Transverse colon (tissue), 4 donors: ENCODE data around the gene USP48. TPM values are rescaled to one million over a fixed set of nuclear protein-coding genes. Genes with fewer than 3 reads are reported as not detected.
A peak's percentile ranks its signal among the peaks of the same experiment; 100 is the strongest.

Experiments used
- DNase-seq: peaks from one replicate; pipeline ENCODE4 v3.0.0-alpha.2; 2019
- H3K27ac ChIP-seq, 4 donors: fragments of 200-600 bp; sonication (generic); 2 replicates each; pipeline ENCODE4 v1.5.1; 2016 to 2018; ENCODE audit warnings: inconsistent platforms in 4 of 4
- H3K27me3 ChIP-seq: fragments of 200-600 bp; sonication (generic); 2 replicates; pipeline ENCODE4 v1.5.1; 2017; ENCODE audit warnings: inconsistent platforms
- H3K36me3 ChIP-seq, 4 donors: fragments of 200-600 bp; sonication (generic); 2 replicates each; pipeline ENCODE4 v1.5.1; 2017 to 2019; ENCODE audit warnings: inconsistent platforms in 4 of 4
- H3K4me1 ChIP-seq, 4 donors: fragments of 200-600 bp; sonication (generic); 2 replicates each; pipeline ENCODE4 v1.5.1; 2017 to 2020; ENCODE audit warnings: inconsistent platforms in 4 of 4
- H3K4me3 ChIP-seq, 4 donors: fragments of 200-600 bp; sonication (generic); 1 replicate in 1 of 4; 2 replicates in 3 of 4; pipeline versions ENCODE4 v1.5.1 to v1.6.1; 2017 to 2019; ENCODE audit warnings: inconsistent platforms in 4 of 4
- H3K9me3 ChIP-seq, 2 donors: fragments of 200-600 bp; sonication (generic); 2 replicates each; pipeline ENCODE4 v1.5.1; 2017 to 2019; ENCODE audit warnings: inconsistent platforms in 2 of 2
- CTCF ChIP-seq, 5 experiments: fragments of 200-600 bp in 3 of 5; fragments of 450-650 bp in 2 of 5; sonication (generic) in 3 of 5; IDR thresholded peaks; 1 replicate in 2 of 5; 2 replicates in 3 of 5; pipeline ENCODE4 v1.5.1; 2016 to 2017; ENCODE audit warnings: antibody characterized with exemption in 5 of 5, inconsistent platforms in 3 of 5, mild to moderate bottlenecking in 2 of 5, moderate library complexity in 1 of 5
- EP300 ChIP-seq: sonication (generic); formaldehyde crosslinking; IDR thresholded peaks from one replicate; pipeline ENCODE4 v1.6.1; 2017; ENCODE audit warnings: antibody characterized with exemption, low read depth
- POLR2A ChIP-seq: fragments of 450-650 bp; IDR thresholded peaks from one replicate; pipeline ENCODE4 v1.6.1; 2016; ENCODE audit warnings: antibody characterized with exemption, mild to moderate bottlenecking, moderate library complexity
- POLR2AphosphoS5 ChIP-seq, 3 donors: sonication (generic); formaldehyde crosslinking; IDR thresholded peaks; one replicate each; pipeline ENCODE4 v1.6.1; 2016; ENCODE audit warnings: antibody characterized with exemption in 3 of 3
- WGBS, 2 donors: methylation state at CpG; one replicate each; pipeline ENCODE4 v1.1.5; 2018; ENCODE audit warnings: low coverage in 1 of 2; 5-methylcytosine and 5-hydroxymethylcytosine counted together
- in situ Hi-C, 4 donors: fragments of 200-750 bp; cut with MboI; loops; one replicate each; pipeline versions ENCODE4 v1.15.0 to v1.15.1; 2017; ENCODE audit warnings: low sequenced_read_pairs in 3 of 4, low pct_ligation_motif_present in 1 of 4, low pct_unique_long_range_greater_than_20kb in 1 of 4
- intact Hi-C: fragments of 100-400 bp; cut with DNase I; formaldehyde crosslinking; loops from one replicate; pipeline ENCODE4 v1.15.1; 2023; ENCODE audit warnings: low total_unique reads
- total RNA-seq, 4 donors: library from RNA; depleted of rRNA; stranded (reverse); fragments of >200 nt; gene quantifications; one replicate each; pipeline ENCODE4 v1.1.0, GENCODE V29; 2016

The USP48 gene
- total RNA-seq, 4 donors from 2014 or later, result 48.4 to 87.3 (median 51.4) TPM

- Histone ChIP-seq H3K27me3 (peaks cover 33% of the 10 kb centered on the region), H3K4me1 (peaks cover 8 to 23% (median 11%) of the 10 kb centered on the region in 4 donors), H3K9me3 (no peaks in the 10 kb centered on the region), H3K27ac (no peak overlapping the region), H3K36me3 (no peaks in the 10 kb centered on the region), H3K4me3 (no peak overlapping the region)
- in situ Hi-C loops, result loop anchor here in 3 of 4 donors (25.0 kb wide), 2 partner anchors 142 to 417 kb away; partner anchors contain the start of gene ALPL (in 3 of the 3)
- DNase-seq, result no peak
- WGBS, 2 donors, result 71 to 79% methylated on average over 1 to 6 of the region's 6 CpGs
- intact Hi-C loops, result no loop called here
- TF ChIP-seq POLR2AphosphoS5 (IDR thresholded peaks at IDR 0.05), result no peak
Measured at GRCh38 chr1:21654209-21654608, 128.7 kb downstream of the USP48 start.

- Histone ChIP-seq H3K36me3 (no peaks in the 10 kb centered on the region), H3K27me3 (peaks cover 36% of the 10 kb centered on the region), H3K4me1 (peaks cover 8 to 22% (median 10%) of the 10 kb centered on the region in 4 donors), H3K27ac (no peak overlapping the region), H3K9me3 (no peaks in the 10 kb centered on the region), H3K4me3 (no peak overlapping the region)
- TF ChIP-seq EP300, result no peak
- TF ChIP-seq POLR2AphosphoS5 (IDR thresholded peaks at IDR 0.05), result no peak
- TF ChIP-seq CTCF (IDR thresholded peaks at IDR 0.05), result no peak
- TF ChIP-seq POLR2A, result no peak
- in situ Hi-C loops (loop anchor here in 3 of 4 donors (25.0 kb wide), 2 partner anchors 141 to 416 kb away; partner anchors contain the start of gene ALPL (in 3 of the 3)), intact Hi-C loops (no loop called here)
- 68% methylated on average over 6 of the region's 6 CpGs; no CpG with 5 or more reads in 1 of the 2 donors for WGBS, 2 donors
- no peak for DNase-seq
Measured at GRCh38 chr1:21653744-21654100, 129.2 kb downstream of the USP48 start.

GRCh38 chr1:21652937-21653743 is 129.8 kb downstream of the USP48 start:
- DNase-seq, result no peak
- intact Hi-C loops, result no loop called here
- no peak overlapping the region for H3K4me3 ChIP-seq
- TF ChIP-seq POLR2A (no peak), CTCF (IDR thresholded peaks at IDR 0.05) (no peak), POLR2AphosphoS5 (IDR thresholded peaks at IDR 0.05) (no peak), EP300 (no peak)
- H3K4me1 ChIP-seq, result peaks cover 8 to 23% (median 10%) of the 10 kb centered on the region in 4 donors
- in situ Hi-C loops, result loop anchor here in 3 of 4 donors (25.0 kb wide), 2 partner anchors 141 to 416 kb away; partner anchors contain the start of gene ALPL (in 3 of the 3)
- H3K9me3 ChIP-seq, result no peaks in the 10 kb centered on the region
- no peaks in the 10 kb centered on the region for H3K36me3 ChIP-seq
- peaks cover 32% of the 10 kb centered on the region for H3K27me3 ChIP-seq
- H3K27ac ChIP-seq, result peak overlapping the region in 1 of 4 donors; percentile 22
- WGBS, 2 donors, result 52% methylated on average over 10 of the region's 10 CpGs; no CpG with 5 or more reads in 1 of the 2 donors

- TF ChIP-seq POLR2A (no peak), CTCF (IDR thresholded peaks at IDR 0.05) (no peak), POLR2AphosphoS5 (IDR thresholded peaks at IDR 0.05) (no peak), EP300 (no peak)
- Histone ChIP-seq H3K27ac (peak overlapping the region in 1 of 4 donors; percentile 22), H3K4me3 (peak overlapping the region in 3 of 4 donors; percentile 29 to 41 (median 35)), H3K4me1 (peaks cover 8 to 25% (median 11%) of the 10 kb centered on the region in 4 donors), H3K27me3 (peaks cover 38% of the 10 kb centered on the region), H3K9me3 (no peaks in the 10 kb centered on the region), H3K36me3 (no peaks in the 10 kb centered on the region)
- DNase-seq, result no peak
- intact Hi-C loops (no loop called here), in situ Hi-C loops (loop anchor here in 3 of 4 donors (25.0 kb wide), 2 partner anchors 140 to 415 kb away; partner anchors contain the start of gene ALPL (in 3 of the 3))
- 21% methylated on average over 29 of the region's 39 CpGs; no CpG with 5 or more reads in 1 of the 2 donors for WGBS, 2 donors
Measured at GRCh38 chr1:21652101-21652936, 130.6 kb downstream of the USP48 start.
